GM23338 (cell line): ENCODE results near the gene PYGB. TPM values are rescaled to one million over a fixed set of nuclear protein-coding genes. Genes with fewer than 3 reads are reported as not detected.
A peak's percentile ranks its signal among the peaks of the same experiment; 100 is the strongest.

ENCODE experiments used
- ATAC-seq: fragments of 200-7000 bp; cut with Tn5 transposase; 3 replicates; pipeline ENCODE4 v1.9.1; 2020
- DNase-seq: peaks from one replicate; pipeline ENCODE4 v3.0.0-alpha.2; 2015; ENCODE audit warnings: low spot score
- H2AFZ ChIP-seq: fragments of 200-600 bp; sonication (generic); 2 replicates; pipeline ENCODE4 v1.8.0; 2016; ENCODE audit warnings: antibody characterized with exemption, mild to moderate bottlenecking, moderate library complexity
- H3F3A ChIP-seq: fragments of 200-600 bp; sonication (generic); replicated peaks from 2 replicates; pipeline ENCODE4 v1.8.0; 2017; ENCODE audit warnings: antibody characterized with exemption, mixed run types, low read depth
- H3K27ac ChIP-seq: fragments of 200-600 bp; sonication (generic); 2 replicates; pipeline ENCODE4 v1.6.1; 2016; ENCODE audit warnings: low read depth
- H3K27me3 ChIP-seq: fragments of 200-600 bp; sonication (generic); 2 replicates; pipeline ENCODE4 v1.8.0; 2016; ENCODE audit warnings: mild to moderate bottlenecking, mixed run types, moderate library complexity; ENCODE audit not compliant: insufficient read depth
- H3K36me3 ChIP-seq: fragments of 200-600 bp; sonication (generic); 2 replicates; pipeline ENCODE4 v1.8.0; 2016; ENCODE audit warnings: mild to moderate bottlenecking; ENCODE audit not compliant: insufficient read depth
- H3K4me1 ChIP-seq: fragments of 200-600 bp; sonication (generic); 2 replicates; pipeline ENCODE4 v1.8.0; 2016; ENCODE audit warnings: mild to moderate bottlenecking, moderate library complexity; ENCODE audit not compliant: insufficient read depth
- H3K4me2 ChIP-seq: fragments of 200-600 bp; sonication (generic); 2 replicates; pipeline ENCODE4 v1.7.1; 2017; ENCODE audit warnings: mixed run types
- H3K4me3 ChIP-seq: fragments of 200-600 bp; sonication (generic); 2 replicates; pipeline ENCODE4 v1.6.1; 2016; ENCODE audit warnings: mixed run types
- H3K79me2 ChIP-seq: fragments of 200-600 bp; sonication (generic); replicated peaks from 2 replicates; pipeline ENCODE4 v1.8.0; 2017; ENCODE audit warnings: mild to moderate bottlenecking; ENCODE audit not compliant: insufficient read depth
- H3K9me2 ChIP-seq: fragments of 200-600 bp; sonication (generic); 2 replicates; pipeline ENCODE4 v1.8.0; 2017; ENCODE audit not compliant: insufficient read depth
- H4K20me1 ChIP-seq: fragments of 200-600 bp; sonication (generic); replicated peaks from 2 replicates; pipeline ENCODE4 v1.8.0; 2017; ENCODE audit warnings: mild to moderate bottlenecking; ENCODE audit not compliant: insufficient read depth
- H3K27ac Mint-ChIP-seq: 2 replicates; pipeline ENCODE4 v1.8.0; 2020; ENCODE audit warnings: inconsistent platforms, mild to moderate bottlenecking, moderate library complexity, mixed read lengths
- H3K27me3 Mint-ChIP-seq: 3 replicates; pipeline ENCODE4 v1.8.0; 2022; ENCODE audit warnings: low read depth, mild to moderate bottlenecking, moderate library complexity, mixed read lengths, inconsistent platforms; ENCODE audit not compliant: insufficient read depth, poor library complexity
- H3K36me3 Mint-ChIP-seq: 3 replicates; pipeline ENCODE4 v1.8.0; 2021; ENCODE audit warnings: low read depth, mild to moderate bottlenecking, inconsistent platforms, moderate library complexity, mixed read lengths
- H3K4me1 Mint-ChIP-seq: 3 replicates; pipeline ENCODE4 v1.8.0; 2020; ENCODE audit warnings: mild to moderate bottlenecking, inconsistent platforms, mixed read lengths
- H3K4me3 Mint-ChIP-seq: 3 replicates; pipeline ENCODE4 v1.8.0; 2021; ENCODE audit warnings: moderate library complexity, mild to moderate bottlenecking, inconsistent platforms, mixed read lengths
- H3K9me3 Mint-ChIP-seq: 3 replicates; pipeline ENCODE4 v1.8.0; 2020; ENCODE audit warnings: moderate library complexity, mild to moderate bottlenecking, inconsistent platforms, mixed read lengths
- CREB1 ChIP-seq: fragments of 250-450 bp; sonication (Bioruptor Pico); IDR thresholded peaks from 2 replicates; pipeline ENCODE4 v1.5.0; 2020; ENCODE audit warnings: low read depth, mild to moderate bottlenecking, moderate library complexity
- CTCF ChIP-seq, 2 experiments: fragments of 200-600 bp in 1 of 2; sonication (generic) in 1 of 2; conservative IDR thresholded peaks; 2 replicates each; pipeline versions ENCODE4 v1.5.1 to v1.6.1; 2016 to 2017; ENCODE audit warnings: antibody characterized with exemption in 2 of 2, low read depth in 2 of 2, mild to moderate bottlenecking in 2 of 2, moderate library complexity in 1 of 2
- EZH2 ChIP-seq: fragments of 200-600 bp; sonication (generic); IDR thresholded peaks from one replicate; pipeline ENCODE4 v1.8.0; 2017; ENCODE audit warnings: antibody characterized with exemption, mild to moderate bottlenecking, low read depth; ENCODE audit not compliant: unreplicated experiment
- EZH2phosphoT487 ChIP-seq: fragments of 200-600 bp; sonication (generic); IDR thresholded peaks from one replicate; pipeline ENCODE4 v1.8.1; 2018; ENCODE audit warnings: antibody characterized with exemption; ENCODE audit not compliant: unreplicated experiment
- JUNB ChIP-seq: IDR thresholded peaks from one replicate; pipeline ENCODE4 v1.6.1; 2016; ENCODE audit warnings: antibody characterized with exemption; ENCODE audit not compliant: unreplicated experiment
- NANOG ChIP-seq: IDR thresholded peaks from 2 replicates; pipeline ENCODE4 v1.6.1; 2016; ENCODE audit warnings: antibody characterized with exemption, borderline replicate concordance
- POLR2AphosphoS5 ChIP-seq: IDR thresholded peaks from 2 replicates; pipeline ENCODE4 v1.6.1; 2016; ENCODE audit warnings: antibody characterized with exemption, low read depth
- REST ChIP-seq: IDR thresholded peaks from one replicate; pipeline ENCODE4 v1.6.1; 2018; ENCODE audit warnings: antibody characterized with exemption; ENCODE audit not compliant: unreplicated experiment
- STAT1 ChIP-seq: IDR thresholded peaks from one replicate; pipeline ENCODE4 v1.6.1; 2016; ENCODE audit warnings: antibody characterized with exemption; ENCODE audit not compliant: unreplicated experiment
- ZNF114 ChIP-seq: fragments of 250-450 bp; sonication (Bioruptor Pico); IDR thresholded peaks from 2 replicates; pipeline ENCODE4 v1.5.0; 2020; ENCODE audit warnings: mild to moderate bottlenecking, moderate library complexity
- ZNF331 ChIP-seq: fragments of 250-450 bp; sonication (Bioruptor Pico); IDR thresholded peaks from 2 replicates; pipeline ENCODE4 v1.5.0; 2020; ENCODE audit warnings: low read depth, mild to moderate bottlenecking, moderate library complexity
- polyA plus RNA-seq: library from polyadenylated mRNA; unstranded; fragments of >200 nt; fragmentation: Nextera tagmentation; extraction: Ambion mirVana; gene quantifications from 2 replicates; pipeline ENCODE4 v1.2.1, GENCODE V29; 2016
- total RNA-seq: library from RNA; depleted of rRNA; stranded (reverse); fragments of >200 nt; shearing (Covaris generic); gene quantifications from 2 replicates; pipeline ENCODE4 v1.2.3, GENCODE V29; 2014
- TF ChIP-seq, protein P1 (sequence below): IDR thresholded peaks from 2 replicates; pipeline ENCODE4 v1.6.1; 2016; ENCODE audit warnings: antibody characterized with exemption

The PYGB gene
- total and polyA plus RNA-seq, 2 experiments from 2014 or later, result 15.6 to 64.0 TPM

GRCh38 chr20:25247518-25247955, 348 bp upstream of the PYGB start (continued):
- no peak for TF ChIP-seq REST

GRCh38 chr20:25248786-25249172, 894 bp downstream of the PYGB start:
- H3K4me1 ChIP-seq, result peaks cover 16% of the 10 kb centered on the region
- peak overlapping the region; percentile 90 for H3K4me3 Mint-ChIP-seq
- H3K27me3 Mint-ChIP-seq, result peaks cover 16% of the 10 kb centered on the region
- H4K20me1 ChIP-seq, result peaks cover 29% of the 10 kb centered on the region; the same call in 1 of the 2 replicates
- no peaks in the 10 kb centered on the region for H3K9me2 ChIP-seq
- peaks cover 49% of the 10 kb centered on the region for H3K79me2 ChIP-seq
- peak overlapping the region; percentile 85 for H3K4me2 ChIP-seq
- no peaks in the 10 kb centered on the region; the same call in 2 of the 3 replicates for H3K9me3 Mint-ChIP-seq
- H3K4me3 ChIP-seq, result peak overlapping the region; percentile 93
- H3K27ac ChIP-seq, result peak overlapping the region; percentile 77; the same call in 1 of the 2 replicates
- H3K4me1 Mint-ChIP-seq, result peaks cover 47% of the 10 kb centered on the region
- peak overlapping the region; percentile 92 for H2AFZ ChIP-seq
- DNase-seq (no peak), ATAC-seq (no peak)
- H3K27me3 ChIP-seq, result peaks cover 11% of the 10 kb centered on the region; the same call in 1 of the 2 replicates
- peaks cover 3% of the 10 kb centered on the region; the same call in 2 of the 3 replicates for H3K36me3 Mint-ChIP-seq
- 0 out of 2 replicates have a peak, but pooled peaks cover 7% of the 10 kb centered on the region for H3F3A ChIP-seq
- H3K36me3 ChIP-seq, result no peaks in the 10 kb centered on the region
- H3K27ac Mint-ChIP-seq, result peak overlapping the region; percentile 87
- TF ChIP-seq CREB1 (CRISPR knock-in tag) (no peak), ZNF114 (CRISPR knock-in tag) (no peak), NANOG (no peak), REST (no peak), POLR2AphosphoS5 (no peak), STAT1 (no peak), EZH2phosphoT487 (no peak), JUNB (no peak), ZNF331 (CRISPR knock-in tag) (no peak), EZH2 (no peak), CTCF (conservative IDR thresholded peaks at IDR 0.05; ENCODE audit: low read depth in 2 of 2) (no peak)
- TF ChIP-seq, protein P1, sequence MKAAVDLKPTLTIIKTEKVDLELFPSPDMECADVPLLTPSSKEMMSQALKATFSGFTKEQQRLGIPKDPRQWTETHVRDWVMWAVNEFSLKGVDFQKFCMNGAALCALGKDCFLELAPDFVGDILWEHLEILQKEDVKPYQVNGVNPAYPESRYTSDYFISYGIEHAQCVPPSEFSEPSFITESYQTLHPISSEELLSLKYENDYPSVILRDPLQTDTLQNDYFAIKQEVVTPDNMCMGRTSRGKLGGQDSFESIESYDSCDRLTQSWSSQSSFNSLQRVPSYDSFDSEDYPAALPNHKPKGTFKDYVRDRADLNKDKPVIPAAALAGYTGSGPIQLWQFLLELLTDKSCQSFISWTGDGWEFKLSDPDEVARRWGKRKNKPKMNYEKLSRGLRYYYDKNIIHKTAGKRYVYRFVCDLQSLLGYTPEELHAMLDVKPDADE, result no peak
